SH-SY5Y (cell line): ENCODE results near the gene ARHGAP8.

Source experiments
- GATA2 ChIP-seq: IDR thresholded peaks from 2 replicates; pipeline ENCODE4 v1.6.1; 2011; ENCODE audit warnings: mild to moderate bottlenecking, low read depth, low read length
- GATA3 ChIP-seq: IDR thresholded peaks from 2 replicates; pipeline ENCODE4 v1.6.1; 2011; ENCODE audit warnings: low read depth, mild to moderate bottlenecking, low read length, moderate library complexity

DNA sequence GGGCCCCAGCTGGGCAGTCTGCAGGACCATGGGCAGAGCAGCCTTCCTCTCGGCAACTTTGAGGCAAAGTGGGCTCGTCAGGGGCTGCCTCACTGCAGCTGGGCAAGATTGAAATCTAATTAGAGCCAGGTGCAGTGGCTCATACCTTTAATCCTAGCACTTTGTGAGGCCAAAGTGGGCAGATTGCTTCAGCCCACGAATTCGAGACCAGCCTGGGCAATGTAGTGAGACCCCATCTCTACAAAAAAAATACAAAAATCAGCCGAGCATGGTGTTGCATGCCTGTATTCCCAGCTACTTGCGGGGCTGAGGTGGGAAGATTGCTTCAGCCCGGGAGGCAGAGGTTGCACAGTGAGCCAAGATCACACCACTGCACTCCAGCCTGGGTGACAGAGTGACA lies 34.2 kb downstream of the ARHGAP8 start:
- no peak for TF ChIP-seq GATA3
- TF ChIP-seq GATA2 = no peak
